ENCODE measurements around the gene COBL. TPM values are rescaled to one million over a fixed set of nuclear protein-coding genes. Genes with fewer than 3 reads are reported as not detected.
"Not testable (repeated sequence)": the region's sequence is repeated elsewhere in the genome, so short reads cannot be mapped to it uniquely, and the experiment has no call there.

The COBL gene
- total RNA-seq, 1 donor from 2014 or later, result not detected

GRCh38 chr7:51000956-51001355 is 315.7 kb downstream of the COBL start:
- H3K36me3 Mint-ChIP-seq (ENCODE audit: unreplicated experiment), result no peaks in the 10 kb centered on the region
- DNase-seq (ENCODE audit: extremely low spot score, unreplicated experiment), result no peak
- H3K27me3 Mint-ChIP-seq (ENCODE audit: unreplicated experiment), result peaks cover 21% of the 10 kb centered on the region
- H3K4me1 Mint-ChIP-seq (ENCODE audit: unreplicated experiment), result no peaks in the 10 kb centered on the region
- TF ChIP-seq, protein P1, sequence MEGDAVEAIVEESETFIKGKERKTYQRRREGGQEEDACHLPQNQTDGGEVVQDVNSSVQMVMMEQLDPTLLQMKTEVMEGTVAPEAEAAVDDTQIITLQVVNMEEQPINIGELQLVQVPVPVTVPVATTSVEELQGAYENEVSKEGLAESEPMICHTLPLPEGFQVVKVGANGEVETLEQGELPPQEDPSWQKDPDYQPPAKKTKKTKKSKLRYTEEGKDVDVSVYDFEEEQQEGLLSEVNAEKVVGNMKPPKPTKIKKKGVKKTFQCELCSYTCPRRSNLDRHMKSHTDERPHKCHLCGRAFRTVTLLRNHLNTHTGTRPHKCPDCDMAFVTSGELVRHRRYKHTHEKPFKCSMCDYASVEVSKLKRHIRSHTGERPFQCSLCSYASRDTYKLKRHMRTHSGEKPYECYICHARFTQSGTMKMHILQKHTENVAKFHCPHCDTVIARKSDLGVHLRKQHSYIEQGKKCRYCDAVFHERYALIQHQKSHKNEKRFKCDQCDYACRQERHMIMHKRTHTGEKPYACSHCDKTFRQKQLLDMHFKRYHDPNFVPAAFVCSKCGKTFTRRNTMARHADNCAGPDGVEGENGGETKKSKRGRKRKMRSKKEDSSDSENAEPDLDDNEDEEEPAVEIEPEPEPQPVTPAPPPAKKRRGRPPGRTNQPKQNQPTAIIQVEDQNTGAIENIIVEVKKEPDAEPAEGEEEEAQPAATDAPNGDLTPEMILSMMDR (IDR thresholded peaks at IDR 0.05), result peak; percentile 9
- H3K9me3 Mint-ChIP-seq (ENCODE audit: unreplicated experiment), result peaks cover 3% of the 10 kb centered on the region
- no peak overlapping the region for H3K27ac Mint-ChIP-seq (ENCODE audit: unreplicated experiment)
- no peak overlapping the region for H3K4me3 Mint-ChIP-seq (ENCODE audit: unreplicated experiment)

GRCh38 chr7:50994753-50995319 is 321.8 kb downstream of the COBL start:
- Mint-ChIP-seq H3K9me3 (ENCODE audit: unreplicated experiment) (no peaks in the 10 kb centered on the region), H3K27me3 (ENCODE audit: unreplicated experiment) (peaks cover 44% of the 10 kb centered on the region), H3K36me3 (ENCODE audit: unreplicated experiment) (no peaks in the 10 kb centered on the region), H3K27ac (ENCODE audit: unreplicated experiment) (no peak overlapping the region), H3K4me1 (ENCODE audit: unreplicated experiment) (no peaks in the 10 kb centered on the region), H3K4me3 (ENCODE audit: unreplicated experiment) (no peak overlapping the region)
- DNase-seq (ENCODE audit: extremely low spot score, unreplicated experiment), result no peak
- TF ChIP-seq, protein P1 (IDR thresholded peaks at IDR 0.05), result no peak

GRCh38 chr7:50990214-50990613 is 326.4 kb downstream of the COBL start:
- H3K27me3 Mint-ChIP-seq (ENCODE audit: unreplicated experiment), result peaks cover 56% of the 10 kb centered on the region
- DNase-seq (ENCODE audit: extremely low spot score, unreplicated experiment); H3K4me3 Mint-ChIP-seq (ENCODE audit: unreplicated experiment); H3K36me3 Mint-ChIP-seq (ENCODE audit: unreplicated experiment); H3K27ac Mint-ChIP-seq (ENCODE audit: unreplicated experiment); H3K9me3 Mint-ChIP-seq (ENCODE audit: unreplicated experiment); H3K4me1 Mint-ChIP-seq (ENCODE audit: unreplicated experiment): not testable (repeated sequence)

DNA sequence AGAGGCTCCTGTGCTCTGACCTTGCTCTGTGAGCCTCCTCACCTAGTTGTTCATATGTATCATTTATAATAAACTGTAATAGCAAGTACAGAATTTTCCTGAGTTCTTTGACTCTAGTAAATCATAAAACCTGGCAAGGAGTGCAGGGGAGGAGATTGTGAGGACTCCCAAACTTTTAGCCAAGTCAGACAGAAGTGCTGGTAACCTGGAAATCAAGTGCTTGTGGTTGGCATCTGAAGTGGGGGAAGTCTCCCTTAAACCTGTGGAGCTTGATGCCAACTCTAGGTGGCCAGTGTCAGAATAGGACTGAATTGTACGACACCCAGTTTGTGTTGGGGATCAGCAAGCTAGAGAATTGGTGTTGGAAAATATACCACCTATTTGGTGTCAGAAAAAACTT is 327.6 kb downstream of the COBL start:
- H3K4me1 Mint-ChIP-seq (ENCODE audit: unreplicated experiment), result peaks cover 2% of the 10 kb centered on the region
- peaks cover 49% of the 10 kb centered on the region for H3K27me3 Mint-ChIP-seq (ENCODE audit: unreplicated experiment)
- no peaks in the 10 kb centered on the region for H3K9me3 Mint-ChIP-seq (ENCODE audit: unreplicated experiment)
- H3K36me3 Mint-ChIP-seq (ENCODE audit: unreplicated experiment), result no peaks in the 10 kb centered on the region
- H3K27ac Mint-ChIP-seq (ENCODE audit: unreplicated experiment), result no peak overlapping the region
- TF ChIP-seq, protein P1 (IDR thresholded peaks at IDR 0.05), result no peak
- H3K4me3 Mint-ChIP-seq (ENCODE audit: unreplicated experiment), result no peak overlapping the region
- no peak for DNase-seq (ENCODE audit: extremely low spot score, unreplicated experiment)

- DNase-seq (ENCODE audit: extremely low spot score, unreplicated experiment), result no peak
- peaks cover 46% of the 10 kb centered on the region for H3K27me3 Mint-ChIP-seq (ENCODE audit: unreplicated experiment)
- H3K27ac Mint-ChIP-seq (ENCODE audit: unreplicated experiment), result no peak overlapping the region
- H3K9me3 Mint-ChIP-seq (ENCODE audit: unreplicated experiment), result no peaks in the 10 kb centered on the region
- peaks cover 2% of the 10 kb centered on the region for H3K4me1 Mint-ChIP-seq (ENCODE audit: unreplicated experiment)
- H3K4me3 Mint-ChIP-seq (ENCODE audit: unreplicated experiment), result no peak overlapping the region
- TF ChIP-seq, protein P1 (IDR thresholded peaks at IDR 0.05), result no peak
- H3K36me3 Mint-ChIP-seq (ENCODE audit: unreplicated experiment), result no peaks in the 10 kb centered on the region
These were observed 328.1 kb downstream of the COBL start for GRCh38 chr7:50988465-50988864.

DNA sequence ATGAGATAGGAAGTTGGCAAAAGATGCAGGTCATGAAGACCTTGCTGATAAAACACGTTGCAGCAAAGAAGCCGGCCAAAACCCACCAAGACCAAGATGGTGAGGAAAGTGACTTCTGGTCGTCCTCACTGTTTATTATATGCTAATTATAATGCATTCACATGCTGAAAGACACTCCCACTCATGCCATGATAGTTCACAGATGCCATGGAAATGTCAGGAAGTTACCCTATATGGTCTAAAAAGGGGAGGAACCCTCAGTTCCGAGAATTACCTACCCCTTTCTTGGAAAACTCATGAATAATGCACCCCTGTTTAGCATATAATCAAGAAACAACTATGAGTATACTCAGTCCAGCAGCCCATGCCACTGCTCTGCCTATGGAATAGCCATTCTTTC is 331.5 kb downstream of the COBL start:
- Mint-ChIP-seq H3K9me3 (ENCODE audit: unreplicated experiment) (no peaks in the 10 kb centered on the region), H3K27ac (ENCODE audit: unreplicated experiment) (no peak overlapping the region), H3K4me1 (ENCODE audit: unreplicated experiment) (peaks cover 2% of the 10 kb centered on the region), H3K36me3 (ENCODE audit: unreplicated experiment) (no peaks in the 10 kb centered on the region), H3K27me3 (ENCODE audit: unreplicated experiment) (peaks cover 33% of the 10 kb centered on the region), H3K4me3 (ENCODE audit: unreplicated experiment) (no peak overlapping the region)
- TF ChIP-seq, protein P1 (IDR thresholded peaks at IDR 0.05), result no peak
- DNase-seq (ENCODE audit: extremely low spot score, unreplicated experiment), result no peak

Measured in osteocyte (in vitro differentiated cells).